GM19455 (cell line): ENCODE data around the gene LMTK3.
"Not testable (repeated sequence)": the region's sequence is repeated elsewhere in the genome, so short reads cannot be mapped to it uniquely, and the experiment has no call there.

ENCODE experiments used
- ATAC-seq: cut with Tn5 transposase; IDR thresholded peaks from one replicate; pipeline ENCODE4 v1.9.1; 2021; ENCODE audit not compliant: unreplicated experiment

Gene LMTK3

DNA sequence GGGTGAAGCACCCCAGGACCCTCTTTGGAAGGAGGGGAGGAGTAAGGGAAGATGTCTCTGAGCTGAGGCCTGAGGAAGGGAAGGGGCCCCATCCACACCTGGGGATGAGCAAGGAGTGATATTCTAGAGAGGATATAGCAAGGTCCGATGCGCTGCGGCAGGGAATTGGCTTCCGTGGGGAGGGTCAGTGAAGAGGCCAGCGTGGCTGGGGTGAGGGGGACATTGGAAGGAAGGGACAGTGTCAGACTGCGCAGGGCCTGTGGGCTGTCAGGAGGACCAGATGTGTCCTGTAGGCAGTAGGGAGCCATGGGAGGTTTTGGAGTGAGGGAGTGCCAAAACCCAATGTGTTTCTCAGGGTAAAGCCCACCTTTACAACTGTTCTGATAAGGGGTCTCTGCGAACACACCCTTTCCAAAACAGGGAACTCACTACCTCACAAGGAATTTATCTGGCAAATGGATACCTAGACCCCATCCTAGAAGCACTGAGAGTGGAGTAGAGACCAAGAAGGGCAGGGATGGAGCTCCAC is 3.7 kb downstream of the LMTK3 start:
- ATAC-seq: no peak

DNA sequence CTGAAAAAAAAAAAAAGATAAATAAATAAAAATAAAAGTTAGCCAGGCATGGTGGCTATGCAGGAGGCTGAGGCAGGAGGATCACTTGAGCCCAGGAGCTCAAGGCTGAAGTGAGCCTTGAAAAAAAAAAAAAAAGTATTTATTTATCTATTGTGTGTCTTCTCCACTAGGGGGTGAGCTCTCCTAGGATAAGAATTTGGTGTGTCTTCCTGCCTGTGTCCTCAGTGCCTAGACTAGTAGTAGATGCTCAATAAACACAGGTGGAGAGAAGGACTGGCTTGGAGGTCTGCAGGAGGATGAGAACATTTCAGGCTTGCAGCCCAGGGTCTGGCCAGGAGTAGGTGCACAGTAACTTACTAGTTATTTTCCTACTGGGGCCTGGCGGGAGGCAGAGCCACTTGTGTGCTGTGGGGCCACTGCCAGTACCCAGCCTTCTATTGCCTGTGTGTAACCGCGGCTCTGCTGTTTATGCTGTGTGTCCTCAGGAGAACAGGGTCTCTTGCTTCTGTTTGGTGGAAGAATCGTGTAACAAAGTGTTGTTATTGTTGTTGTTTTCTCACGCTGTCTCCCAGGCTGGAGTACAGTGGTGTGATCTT is 5.4 kb downstream of the LMTK3 start:
- no peak for ATAC-seq

GRCh38 chr19:48502350-48503018 is 9.2 kb downstream of the LMTK3 start:
- ATAC-seq: no peak

DNA sequence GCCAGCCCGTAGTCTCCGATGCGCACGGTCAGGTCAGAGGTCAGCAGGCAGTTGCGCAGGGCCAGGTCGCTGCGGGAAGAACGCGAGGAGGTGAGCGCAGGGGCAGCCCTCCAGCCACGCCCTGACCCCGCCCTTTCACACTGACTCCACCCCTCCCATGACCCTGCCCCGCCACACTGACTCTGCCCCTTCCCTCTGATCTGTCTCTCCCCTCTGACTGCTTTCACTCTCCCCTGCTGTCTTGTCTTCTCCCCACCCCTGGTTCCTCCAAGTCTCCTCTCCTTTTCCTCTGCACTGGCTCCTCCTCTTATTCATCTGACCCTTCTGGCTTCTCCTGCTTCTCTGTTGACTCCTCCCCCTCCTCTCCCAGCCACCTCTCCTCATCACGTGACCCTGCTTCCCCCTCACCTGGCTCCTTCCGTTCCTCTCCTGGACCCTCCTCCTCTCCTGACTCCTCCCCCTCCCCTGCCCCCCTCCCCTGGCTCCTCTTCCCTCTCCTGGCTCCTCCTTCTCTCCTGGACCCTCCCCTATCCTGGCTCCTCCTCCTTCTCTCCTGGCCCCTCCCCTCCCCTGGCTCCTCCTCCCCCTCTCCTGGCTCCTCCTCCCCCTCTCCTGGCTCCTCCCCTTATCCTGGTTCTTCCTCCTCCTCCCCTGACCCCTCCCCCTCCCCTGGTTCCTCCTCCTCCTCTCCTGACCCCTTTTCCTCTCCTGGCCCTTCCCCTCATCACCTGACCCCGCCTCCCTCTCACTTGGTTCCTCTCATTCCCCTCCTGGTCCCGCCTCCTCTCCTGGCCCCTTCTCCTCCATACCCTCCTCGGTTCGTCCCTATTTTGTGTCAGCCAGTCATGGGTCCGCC is 9.9 kb downstream of the LMTK3 start:
- ATAC-seq: no peak

GRCh38 chr19:48500830-48501493 is 10.7 kb downstream of the LMTK3 start:
- ATAC-seq: no peak

- ATAC-seq: no peak
Measured at GRCh38 chr19:48499316-48500090, 12.1 kb downstream of the LMTK3 start.

GRCh38 chr19:48498595-48499311 is 12.9 kb downstream of the LMTK3 start:
- ATAC-seq: no peak

DNA sequence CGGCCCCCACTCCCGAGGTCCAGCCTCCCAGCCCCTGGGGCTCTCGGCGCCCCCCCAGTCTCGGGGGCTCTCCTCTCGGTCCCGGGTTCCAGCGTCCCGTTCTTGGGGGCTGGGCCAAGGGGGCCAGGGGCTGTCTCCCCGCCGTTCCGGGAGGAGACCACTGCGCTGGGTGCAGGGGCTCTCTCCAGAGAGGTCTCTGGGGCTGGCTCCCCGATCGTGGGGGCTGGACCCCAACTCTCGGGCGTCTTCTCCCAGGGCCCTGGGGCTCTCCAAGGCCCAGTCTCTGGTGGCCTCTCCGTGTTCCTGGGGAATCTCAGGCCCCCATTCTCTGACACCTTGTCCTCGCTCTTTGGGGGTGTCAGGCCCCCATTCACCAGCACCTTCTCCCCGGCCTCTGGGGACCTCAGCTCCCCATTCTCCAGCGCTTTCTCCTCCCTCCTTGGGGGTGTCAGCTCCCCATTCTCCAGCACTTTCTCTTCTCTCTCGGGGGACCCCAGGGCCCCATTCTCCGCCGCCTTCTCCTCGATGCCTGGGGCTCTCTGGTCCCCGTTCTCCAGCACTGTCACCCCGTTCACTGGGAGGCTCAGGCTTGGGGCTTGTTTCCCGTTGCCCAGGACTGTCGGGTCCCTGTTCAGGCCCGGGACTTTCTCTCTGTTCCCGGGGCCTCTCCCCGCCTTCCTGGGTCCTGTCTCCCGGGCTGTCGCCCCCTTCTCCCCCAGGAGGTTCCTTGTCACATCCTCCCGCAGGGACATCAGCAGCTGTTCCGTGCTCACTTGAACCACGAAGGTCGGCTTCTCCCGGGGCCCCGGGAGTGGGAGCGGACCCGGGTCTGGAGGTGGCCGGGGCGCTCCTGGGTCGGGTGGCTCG is 13.7 kb downstream of the LMTK3 start:
- ATAC-seq: no peak

- ATAC-seq: no peak
Measured at GRCh38 chr19:48496959-48497727, 14.5 kb downstream of the LMTK3 start.

GRCh38 chr19:48495396-48495795 is 16.2 kb downstream of the LMTK3 start:
- no peak for ATAC-seq

- ATAC-seq: no peak
Measured at GRCh38 chr19:48493718-48494401, 17.8 kb downstream of the LMTK3 start.

- peak; percentile 57 for ATAC-seq
Measured at GRCh38 chr19:48492925-48493717, 18.5 kb downstream of the LMTK3 start.

- no peak for ATAC-seq
Measured at GRCh38 chr19:48491793-48492123, 19.9 kb downstream of the LMTK3 start.

DNA sequence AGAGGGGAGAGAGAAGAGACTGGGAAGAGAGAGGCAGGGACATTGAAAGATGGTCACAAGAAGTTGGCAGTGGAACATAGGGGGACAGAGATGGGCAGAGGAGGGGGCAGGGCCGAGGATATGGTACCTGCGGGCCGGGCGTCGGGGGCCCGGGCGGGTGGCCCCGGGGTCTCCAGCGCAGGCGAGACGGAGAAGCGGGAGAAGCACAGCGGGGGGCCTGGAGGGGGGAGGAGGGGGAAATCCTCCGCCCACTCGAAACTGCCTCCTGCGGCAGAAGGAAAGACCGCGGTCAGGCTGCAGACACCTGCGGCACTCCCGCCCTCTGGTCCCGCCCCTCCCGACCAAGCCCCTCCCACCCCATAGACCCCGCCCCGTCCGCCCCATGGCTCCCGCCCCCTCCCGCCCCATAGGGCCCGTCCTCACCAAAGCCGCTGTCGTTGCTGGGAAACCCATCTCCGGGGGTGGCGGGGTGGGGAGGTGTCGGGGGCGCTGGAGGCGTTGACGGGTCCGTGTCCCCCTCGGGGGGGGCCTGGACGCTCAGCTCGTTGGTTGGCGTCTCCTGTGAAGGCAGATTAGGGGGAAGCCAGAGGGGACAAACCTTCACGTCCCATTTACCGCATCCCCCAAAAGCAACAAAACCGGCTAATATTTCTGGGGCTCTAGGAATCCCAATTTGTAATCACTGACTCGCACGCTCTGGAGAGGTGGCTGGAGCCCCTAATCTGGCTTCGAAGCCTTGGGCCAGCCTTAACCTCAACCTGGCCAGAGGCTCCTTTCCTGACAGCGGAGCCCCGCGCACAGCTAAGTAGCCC is 20.4 kb downstream of the LMTK3 start:
- no peak for ATAC-seq

- ATAC-seq: no peak
Measured at GRCh38 chr19:48489608-48490216, 21.9 kb downstream of the LMTK3 start.

DNA sequence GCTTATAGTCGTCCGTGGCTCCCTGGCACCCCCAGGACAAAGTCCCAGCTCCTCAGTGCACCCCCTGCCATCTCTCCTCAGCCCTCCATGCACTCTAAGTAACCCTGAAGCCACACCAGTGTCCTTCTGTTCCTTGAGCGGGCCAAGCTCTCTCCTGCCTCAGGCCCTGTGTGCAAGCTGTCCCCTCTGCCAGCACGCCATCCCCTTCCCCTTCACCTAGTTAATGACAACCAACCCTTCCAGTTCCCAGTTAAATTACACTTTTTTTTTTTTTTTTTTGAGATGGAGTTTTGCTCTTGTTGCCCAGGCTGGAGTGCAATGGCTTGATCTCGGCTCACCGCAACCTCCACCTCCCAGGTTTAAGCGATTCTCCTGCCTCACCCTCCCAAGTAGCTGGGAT is 23.2 kb downstream of the LMTK3 start:
- not testable (repeated sequence) for ATAC-seq
